ENCODE data around the gene EPS8L2.
"Not testable (repeated sequence)": the region's sequence is repeated elsewhere in the genome, so short reads cannot be mapped to it uniquely, and the experiment has no call there.

Gene EPS8L2

DNA sequence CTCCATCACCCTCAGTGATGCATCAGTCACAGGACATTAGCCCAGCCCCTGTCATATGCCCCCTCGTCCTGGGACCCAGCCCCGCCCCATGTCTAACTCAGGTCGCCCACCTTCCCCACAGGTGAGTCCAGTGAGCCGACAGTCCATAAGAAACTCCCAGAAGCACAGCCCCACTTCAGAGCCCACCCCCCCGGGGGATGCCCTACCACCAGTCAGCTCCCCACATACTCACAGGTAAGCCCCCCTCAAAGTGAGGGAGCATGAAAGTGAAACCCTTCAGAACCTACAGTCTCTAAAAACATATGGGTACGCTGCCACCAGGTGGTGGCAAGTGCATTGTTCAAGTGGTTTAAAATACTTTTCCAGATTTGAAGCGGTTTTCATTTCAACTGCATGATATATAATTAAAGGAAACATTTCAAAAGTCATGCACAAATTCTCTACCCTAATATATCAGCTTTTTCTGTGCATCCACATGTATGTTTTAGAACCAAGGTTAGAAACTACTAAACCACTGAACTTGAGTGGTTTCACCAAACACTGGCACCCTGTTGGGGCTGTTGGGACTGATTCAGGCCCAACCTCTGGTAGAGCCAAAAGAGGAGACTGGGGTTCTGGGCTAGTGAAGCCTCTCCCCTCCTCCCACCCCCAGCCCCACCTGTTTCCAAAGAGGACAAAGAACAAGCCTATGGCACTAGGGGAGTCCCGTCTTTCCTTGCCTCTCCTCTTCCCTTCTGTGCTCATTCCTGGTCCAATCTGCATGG lies 17.3 kb downstream of the EPS8L2 start:
- in situ Hi-C loops (cut with HindIII; ENCODE audit: low sequenced_read_pairs): no loop called here

DNA sequence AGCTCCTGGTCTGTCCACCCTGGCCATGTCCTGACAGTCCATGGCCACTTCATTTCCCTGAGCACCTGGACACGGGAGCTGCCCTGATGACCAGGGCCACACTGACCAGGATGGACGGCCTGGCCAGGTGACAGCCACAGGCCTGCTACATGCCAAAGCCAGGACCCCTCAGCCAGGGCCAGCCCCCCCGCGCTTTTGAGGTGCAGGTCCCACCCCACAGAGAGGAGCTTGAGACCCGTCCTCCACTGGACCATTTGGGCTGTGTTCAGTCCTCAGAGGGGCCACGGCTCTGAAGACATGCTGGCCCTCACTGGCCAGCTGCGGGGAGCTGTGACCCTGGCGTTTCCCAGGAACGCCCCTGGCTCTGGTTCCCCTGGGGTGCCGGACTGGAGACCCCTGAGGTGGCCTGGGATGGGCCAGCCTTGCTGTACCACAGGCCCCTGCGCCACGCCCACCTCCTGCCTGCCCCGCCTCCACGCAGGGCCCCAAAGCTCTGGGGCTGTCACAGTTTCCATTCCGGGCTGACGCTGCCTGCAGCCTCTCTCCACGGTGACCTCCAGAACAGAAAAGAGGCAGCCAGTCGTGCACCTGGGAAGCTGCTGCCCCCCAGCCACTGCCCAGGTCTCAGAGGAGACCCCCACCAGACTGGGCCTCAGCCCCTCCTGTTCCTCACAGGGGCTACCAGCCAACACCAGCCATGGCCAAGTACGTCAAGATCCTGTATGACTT lies 18.2 kb downstream of the EPS8L2 start:
- in situ Hi-C loops (cut with HindIII; ENCODE audit: low sequenced_read_pairs): no loop called here

DNA sequence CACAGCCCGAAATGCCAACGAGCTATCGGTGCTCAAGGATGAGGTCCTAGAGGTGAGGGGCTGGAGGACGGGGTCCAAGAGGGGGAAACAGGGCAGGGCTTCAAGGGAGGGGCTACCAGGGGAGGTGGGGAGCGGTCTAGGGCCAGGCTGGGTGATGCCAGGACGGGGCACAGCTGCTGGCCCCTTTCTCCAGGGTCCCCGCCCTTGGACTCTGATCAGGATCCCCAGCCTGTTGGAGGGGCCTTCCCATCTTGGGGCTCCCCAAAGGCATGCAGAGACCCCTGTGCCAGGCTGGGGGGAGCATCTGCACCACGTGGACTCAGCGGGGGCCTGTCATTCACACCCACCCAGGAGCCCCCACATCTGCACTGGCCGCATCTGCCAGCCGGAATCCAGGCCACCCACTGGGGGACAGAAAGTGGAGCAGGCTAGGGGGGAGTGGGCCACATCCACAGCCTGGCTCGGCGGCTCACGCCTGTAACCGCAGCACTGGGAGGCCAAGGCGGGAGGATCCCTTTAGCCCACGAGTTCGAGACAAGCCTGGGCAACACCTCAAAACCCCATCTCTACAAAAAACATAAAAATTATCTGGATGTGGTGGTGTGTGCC lies 18.9 kb downstream of the EPS8L2 start:
- in situ Hi-C loops (cut with HindIII; ENCODE audit: low sequenced_read_pairs): no loop called here

DNA sequence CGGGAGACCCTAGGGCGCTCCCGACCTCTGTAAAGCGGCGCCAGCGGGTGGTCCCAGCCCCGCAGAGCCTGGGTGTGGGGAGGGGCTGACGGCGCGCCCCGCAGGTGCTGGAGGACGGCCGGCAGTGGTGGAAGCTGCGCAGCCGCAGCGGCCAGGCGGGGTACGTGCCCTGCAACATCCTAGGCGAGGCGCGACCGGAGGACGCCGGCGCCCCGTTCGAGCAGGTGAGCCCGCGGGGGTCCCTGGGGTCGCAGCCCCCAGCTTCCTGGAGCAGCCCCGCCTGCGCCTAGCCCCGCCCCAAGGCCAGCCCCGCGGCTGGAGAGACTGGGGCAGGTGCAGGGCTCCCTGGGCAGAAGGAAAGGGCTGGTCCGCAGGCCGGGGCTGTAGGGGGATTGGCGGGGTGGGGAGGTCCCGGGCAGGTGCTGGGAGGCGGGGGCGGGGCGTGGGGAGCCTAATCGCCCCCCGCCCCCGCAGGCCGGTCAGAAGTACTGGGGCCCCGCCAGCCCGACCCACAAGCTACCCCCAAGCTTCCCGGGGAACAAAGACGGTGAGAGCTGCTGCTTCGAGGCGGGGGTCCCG lies 19.7 kb downstream of the EPS8L2 start:
- in situ Hi-C loops (cut with HindIII; ENCODE audit: low sequenced_read_pairs): no loop called here

DNA sequence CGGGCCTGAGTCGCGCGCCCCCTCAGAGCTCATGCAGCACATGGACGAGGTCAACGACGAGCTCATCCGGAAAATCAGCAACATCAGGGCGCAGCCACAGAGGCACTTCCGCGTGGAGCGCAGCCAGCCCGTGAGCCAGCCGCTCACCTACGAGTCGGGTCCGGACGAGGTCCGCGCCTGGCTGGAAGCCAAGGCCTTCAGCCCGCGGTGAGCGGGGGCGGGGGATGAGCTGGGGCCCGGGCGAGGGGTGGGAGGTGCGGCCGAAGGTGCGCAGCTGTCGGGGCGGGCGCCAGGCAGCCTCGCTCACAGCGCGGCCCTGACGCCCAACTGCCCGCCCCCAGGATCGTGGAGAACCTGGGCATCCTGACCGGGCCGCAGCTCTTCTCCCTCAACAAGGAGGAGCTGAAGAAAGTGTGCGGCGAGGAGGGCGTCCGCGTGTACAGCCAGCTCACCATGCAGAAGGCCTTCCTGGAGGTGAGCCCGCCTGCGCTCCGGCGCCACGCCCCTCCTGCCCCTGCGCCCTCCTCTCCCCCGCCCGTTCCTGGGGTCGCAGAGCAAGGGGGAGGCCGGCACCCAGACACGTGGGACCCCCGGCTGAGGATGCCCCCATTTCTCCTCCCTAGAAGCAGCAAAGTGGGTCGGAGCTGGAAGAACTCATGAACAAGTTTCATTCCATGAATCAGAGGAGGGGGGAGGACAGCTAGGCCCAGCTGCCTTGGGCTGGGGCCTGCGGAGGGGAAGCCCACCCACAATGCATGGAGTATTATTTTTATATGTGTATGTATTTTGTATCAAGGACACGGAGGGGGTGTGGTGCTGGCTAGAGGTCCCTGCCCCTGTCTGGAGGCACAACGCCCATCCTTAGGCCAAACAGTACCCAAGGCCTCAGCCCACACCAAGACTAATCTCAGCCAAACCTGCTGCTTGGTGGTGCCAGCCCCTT lies 20.5 kb downstream of the EPS8L2 start:
- in situ Hi-C loops (cut with HindIII; ENCODE audit: low sequenced_read_pairs): no loop called here

DNA sequence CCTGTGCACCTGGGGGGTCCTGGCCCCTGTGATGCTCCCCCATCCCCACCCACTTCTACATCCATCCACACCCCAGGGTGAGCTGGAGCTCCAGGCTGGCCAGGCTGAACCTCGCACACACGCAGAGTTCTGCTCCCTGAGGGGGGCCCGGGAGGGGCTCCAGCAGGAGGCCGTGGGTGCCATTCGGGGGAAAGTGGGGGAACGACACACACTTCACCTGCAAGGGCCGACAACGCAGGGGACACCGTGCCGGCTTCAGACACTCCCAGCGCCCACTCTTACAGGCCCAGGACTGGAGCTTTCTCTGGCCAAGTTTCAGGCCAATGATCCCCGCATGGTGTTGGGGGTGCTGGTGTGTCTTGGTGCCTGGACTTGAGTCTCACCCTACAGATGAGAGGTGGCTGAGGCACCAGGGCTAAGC lies 21.3 kb downstream of the EPS8L2 start:
- in situ Hi-C loops (cut with HindIII; ENCODE audit: low sequenced_read_pairs): no loop called here

DNA sequence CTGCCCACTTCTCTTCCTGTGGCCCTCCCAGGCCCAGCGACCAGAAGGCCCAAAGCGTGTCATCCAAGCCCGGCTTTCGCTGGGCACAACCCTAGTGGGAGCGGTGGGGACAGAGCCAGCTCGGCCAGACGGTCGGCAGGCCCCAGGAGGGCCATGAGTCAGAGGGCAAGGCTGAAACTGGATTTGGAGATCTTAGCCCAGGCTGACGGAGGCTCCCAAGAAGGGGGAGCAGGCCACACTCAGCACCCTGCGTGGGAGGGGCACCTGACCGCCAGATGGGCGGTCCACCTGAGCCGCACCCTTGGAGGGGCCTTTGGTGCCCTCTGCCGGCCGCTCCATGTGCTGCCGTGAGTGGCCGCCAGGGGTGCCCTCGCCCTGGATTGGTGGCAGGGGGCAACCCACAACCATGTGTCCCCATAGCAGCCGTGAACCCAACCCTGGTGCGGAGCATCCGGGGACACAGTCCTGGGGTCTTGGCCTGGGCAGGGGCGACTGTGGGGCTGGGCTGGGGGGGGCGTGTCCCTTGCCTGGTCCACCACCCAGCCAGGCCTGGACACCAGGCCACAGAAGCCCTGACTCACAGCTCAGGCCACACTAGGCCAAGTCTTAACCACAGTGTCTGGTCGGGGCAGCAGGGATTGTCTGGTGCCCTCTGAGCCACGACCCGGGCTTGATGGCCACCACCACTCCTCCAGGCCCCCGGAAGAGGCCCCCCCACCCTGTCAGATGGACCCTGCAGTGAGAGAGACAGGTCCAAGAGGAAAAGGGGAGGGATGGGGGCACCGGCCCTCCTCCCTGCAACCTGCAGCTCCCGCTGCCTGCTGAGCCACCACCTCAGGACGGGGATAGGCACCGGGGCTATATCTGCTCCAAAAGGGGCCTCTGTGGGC lies 22.1 kb downstream of the EPS8L2 start:
- in situ Hi-C loops (cut with HindIII; ENCODE audit: low sequenced_read_pairs): no loop called here

DNA sequence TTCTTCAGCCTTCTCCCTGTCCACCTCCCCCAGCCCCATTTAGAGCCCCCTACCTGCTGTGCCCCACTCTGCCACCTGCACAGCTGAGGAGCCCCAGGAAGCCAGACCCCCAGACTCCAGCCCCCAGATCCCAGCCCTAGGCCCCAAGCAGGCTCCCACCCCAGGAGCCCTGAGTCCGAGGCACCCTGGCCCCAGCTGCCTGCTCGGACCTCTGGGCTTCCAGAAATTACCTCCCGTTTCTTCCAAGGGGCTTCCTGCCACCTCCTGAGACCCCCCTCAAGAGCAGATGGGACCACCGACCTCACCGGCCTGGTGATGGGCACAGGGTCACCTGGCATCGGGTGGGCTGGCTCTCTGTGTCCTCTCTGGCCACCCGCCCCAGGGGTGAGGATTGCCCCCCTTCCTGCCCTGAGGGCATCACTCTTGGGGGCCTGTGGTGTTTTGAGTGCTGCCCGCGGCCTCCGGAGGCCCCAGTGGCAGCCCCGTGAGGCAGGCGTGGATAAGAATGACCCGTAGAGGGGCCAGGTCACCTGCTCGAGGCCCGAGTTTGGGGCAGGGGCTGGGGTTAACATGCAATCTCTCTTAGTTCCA lies 23.0 kb downstream of the EPS8L2 start:
- in situ Hi-C loops (cut with HindIII; ENCODE audit: low sequenced_read_pairs): no loop called here

DNA sequence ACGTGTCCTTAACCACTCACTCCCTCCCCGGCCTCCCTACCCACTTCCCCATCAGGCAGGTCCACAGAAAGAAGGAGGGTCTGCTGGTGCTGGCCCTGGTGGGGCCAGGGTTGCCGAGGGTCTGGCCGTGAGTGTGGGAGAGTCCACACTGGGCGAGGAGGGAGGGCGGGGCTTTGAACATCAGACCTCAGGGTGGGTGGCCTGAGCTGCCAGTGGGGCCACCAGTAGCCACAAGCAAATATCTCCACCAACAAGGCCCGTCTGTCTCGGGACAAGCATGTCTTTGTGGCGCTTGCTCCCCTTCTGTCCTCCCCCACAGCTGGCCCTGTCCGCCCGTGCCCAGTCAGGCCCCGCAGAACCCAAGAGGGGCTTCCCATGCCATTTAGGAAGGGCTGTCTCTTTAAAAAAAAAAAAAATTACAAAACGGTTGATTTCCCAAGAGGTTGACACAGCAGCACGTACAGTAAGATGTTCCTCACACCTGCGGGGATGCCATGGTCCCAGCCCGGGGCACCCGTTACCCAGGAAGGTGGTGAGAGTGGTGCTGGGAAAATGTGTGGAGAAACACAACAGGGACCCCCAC lies 23.6 kb downstream of the EPS8L2 start:
- in situ Hi-C loops (cut with HindIII; ENCODE audit: low sequenced_read_pairs): no loop called here

DNA sequence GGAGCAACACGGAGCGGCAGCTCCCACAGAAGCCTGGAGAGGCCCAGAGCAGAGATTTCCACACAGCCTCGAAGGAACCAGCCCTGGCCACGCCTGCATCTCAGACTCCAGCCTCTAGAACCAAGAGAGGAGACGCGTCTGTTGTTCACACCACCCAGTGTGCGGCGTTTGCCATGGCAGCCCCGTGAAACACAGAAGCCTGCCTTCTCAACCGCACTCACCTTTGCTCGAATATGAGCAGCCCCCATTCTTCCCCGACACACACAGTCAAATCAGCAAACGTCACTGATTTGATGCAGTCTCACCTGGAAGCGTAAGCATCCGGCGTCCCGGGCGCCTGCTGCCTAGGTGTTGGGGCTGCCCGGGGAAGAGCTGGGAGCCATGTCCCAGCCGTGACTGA lies 27.0 kb downstream of the EPS8L2 start:
- in situ Hi-C loops (cut with HindIII; ENCODE audit: low sequenced_read_pairs): no loop called here

DNA sequence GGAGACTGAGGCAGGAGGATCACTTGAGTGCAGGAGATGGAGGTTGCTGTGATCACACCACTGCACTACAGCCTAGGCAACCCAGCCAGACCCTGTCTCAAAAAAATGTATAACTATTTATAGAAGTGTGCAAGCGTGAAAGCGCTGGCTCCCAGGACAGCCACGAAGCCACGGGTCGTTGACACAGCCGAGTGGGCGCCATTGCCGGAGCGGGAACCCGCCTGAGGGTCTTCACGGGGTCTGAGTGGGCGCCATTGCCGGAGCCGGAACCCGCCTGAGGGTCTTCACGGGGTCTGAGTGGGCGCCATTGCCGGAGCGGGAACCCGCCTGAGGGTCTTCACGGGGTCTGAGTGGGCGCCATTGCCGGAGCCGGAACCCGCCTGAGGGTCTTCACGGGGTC lies 28.5 kb downstream of the EPS8L2 start:
- in situ Hi-C loops (cut with HindIII; ENCODE audit: low sequenced_read_pairs): not testable (repeated sequence)

DNA sequence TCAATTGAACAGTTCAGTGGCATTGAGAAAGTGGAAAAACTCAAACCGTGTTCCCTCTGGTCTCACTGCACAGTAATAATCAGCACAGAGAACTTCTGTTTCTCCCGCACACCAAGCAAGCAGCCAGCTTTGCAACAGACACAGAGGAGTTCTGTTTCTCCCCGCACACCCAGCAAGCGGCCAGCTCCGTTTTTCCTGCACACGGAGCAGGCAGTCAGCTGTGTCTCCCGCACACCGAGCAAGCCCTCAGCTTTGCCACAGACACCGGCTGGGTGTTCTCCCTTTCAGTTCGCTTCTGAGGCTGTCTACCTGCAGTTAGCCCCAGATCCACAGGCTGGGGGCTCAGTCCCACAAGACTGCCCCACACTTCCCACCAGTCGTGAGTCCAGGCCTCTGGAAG lies 31.3 kb downstream of the EPS8L2 start:
- in situ Hi-C loops (cut with HindIII; ENCODE audit: low sequenced_read_pairs): no loop called here

DNA sequence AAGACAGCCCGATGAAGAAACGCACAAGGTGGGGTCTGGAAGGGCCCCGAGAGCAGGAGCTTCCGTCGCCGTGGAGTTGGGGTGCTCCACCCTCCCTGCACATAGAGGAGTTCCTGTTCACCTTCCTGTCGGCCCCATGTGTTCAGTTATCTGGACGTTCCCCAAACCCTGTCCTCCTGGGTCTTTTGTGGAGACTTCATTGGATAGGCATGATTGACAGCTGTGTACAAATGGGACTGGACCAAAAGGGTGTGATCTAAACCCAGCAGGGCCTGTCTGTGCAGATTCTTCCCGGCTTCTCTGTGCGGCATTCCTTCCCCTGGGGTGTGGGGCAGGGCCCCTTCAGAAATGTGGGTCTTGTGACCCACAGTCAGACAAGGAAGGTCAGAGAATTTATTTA lies 31.9 kb downstream of the EPS8L2 start:
- in situ Hi-C loops (cut with HindIII; ENCODE audit: low sequenced_read_pairs): not testable (repeated sequence)

DNA sequence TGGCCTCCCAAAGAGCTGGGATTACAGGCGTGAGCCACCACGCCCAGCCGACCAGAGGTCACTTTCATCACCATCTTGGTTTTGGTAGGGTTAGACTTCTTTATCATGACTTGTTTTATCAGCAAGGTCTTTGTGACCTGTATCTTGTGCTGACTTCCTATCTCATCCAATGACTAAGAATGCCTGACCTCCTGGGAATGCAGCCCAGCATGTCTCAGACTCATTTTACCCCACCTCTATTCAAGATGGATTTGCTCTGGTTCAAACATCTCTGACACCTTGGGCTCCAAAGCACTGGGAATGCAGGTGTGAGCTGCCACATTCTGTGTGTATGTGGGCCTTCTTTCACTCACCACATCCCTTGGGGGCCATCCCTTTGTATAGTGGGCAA lies 36.1 kb downstream of the EPS8L2 start:
- in situ Hi-C loops (cut with HindIII; ENCODE audit: low sequenced_read_pairs): no loop called here

DNA sequence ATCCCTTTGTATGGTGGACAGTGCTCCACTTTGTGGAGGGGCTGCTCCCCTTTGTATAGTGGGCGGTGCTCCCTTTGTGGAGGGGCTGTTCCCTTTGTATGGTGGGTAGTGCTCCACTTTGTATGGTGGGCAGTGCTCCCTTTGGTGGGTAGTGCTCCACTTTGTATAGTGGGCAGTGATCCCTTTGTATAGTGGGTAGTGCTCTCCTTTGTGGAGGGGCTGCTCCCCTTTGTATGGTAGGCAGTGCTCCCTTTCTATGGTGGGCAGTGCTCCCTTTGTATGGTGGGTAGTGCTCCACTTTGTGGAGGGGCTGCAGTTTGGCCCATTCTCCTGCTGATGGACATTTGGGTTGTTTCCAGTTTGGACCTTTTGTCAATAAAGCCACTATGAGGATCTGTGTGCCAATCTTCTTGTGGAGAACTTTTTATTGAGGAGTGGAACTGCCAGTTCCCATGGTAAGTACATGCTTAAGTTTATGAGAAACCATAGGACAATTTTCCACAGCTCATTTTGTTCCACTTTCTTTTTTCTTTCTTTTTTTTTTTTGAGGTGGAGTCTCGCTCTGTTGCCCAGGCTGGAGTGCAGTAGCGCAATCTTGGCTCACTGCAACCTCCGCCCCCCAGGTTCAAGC lies 36.7 kb downstream of the EPS8L2 start:
- in situ Hi-C loops (cut with HindIII; ENCODE audit: low sequenced_read_pairs): no loop called here

DNA sequence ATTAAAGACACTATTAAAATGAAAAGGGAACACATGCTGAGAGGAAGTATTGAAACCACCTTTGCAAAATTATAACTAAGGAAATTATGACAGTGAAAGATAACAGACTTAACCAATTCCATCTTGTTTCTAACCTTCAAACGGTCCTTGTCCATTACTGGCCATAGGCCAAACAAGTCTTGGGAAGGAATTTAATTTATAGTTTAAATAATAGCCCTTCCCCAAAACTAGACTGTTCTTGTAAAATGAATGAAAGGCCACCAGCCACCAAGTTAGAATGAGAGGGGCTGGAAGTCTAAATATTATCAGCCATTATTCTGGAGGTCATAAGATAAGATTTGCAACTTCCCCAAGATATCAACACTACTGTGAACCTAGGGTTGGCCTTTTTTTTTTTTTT lies 39.4 kb downstream of the EPS8L2 start:
- in situ Hi-C loops (cut with HindIII; ENCODE audit: low sequenced_read_pairs): no loop called here

DNA sequence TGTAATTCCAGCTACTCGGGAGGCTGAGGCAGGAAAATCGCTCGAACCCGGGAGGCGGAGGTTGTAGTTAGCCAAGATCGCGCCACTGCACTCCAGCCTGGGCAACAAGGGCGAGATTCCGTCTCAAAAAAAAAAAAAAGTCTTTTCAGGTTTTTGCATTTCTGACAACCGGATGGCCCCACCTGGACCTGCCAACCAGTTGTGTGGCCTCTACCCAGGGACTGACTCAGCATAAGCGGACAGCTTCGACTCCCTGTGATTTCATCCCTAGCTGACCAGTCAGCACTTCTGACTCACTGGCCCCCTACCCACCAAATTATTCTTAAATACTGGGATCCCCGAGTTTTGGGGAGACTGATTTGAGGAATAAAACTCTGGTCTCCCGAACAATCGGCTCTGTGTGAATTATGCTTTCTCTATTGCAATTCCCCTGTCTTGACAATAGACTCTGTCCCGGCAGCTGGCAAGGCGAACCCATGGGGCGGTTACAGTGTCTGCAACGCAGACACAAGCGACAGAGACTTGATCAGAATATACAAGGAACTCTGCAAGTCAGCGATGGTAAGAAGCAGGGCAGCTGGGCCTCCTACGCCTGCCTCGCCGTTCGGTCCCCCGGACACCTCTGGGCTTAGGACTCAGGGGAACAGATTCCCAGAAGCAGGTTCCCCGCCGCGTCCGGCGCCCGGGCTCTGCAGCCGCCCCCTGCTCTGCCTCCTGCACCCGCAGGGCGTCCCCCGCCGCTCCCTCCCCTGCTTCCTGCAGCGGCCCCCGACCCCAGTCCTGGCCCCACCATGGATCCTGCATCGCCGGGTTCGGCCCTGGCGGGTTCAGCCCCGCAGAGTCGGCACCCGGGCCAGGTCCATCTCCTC lies 40.5 kb downstream of the EPS8L2 start:
- in situ Hi-C loops (cut with HindIII; ENCODE audit: low sequenced_read_pairs): no loop called here
